Right lobe of liver (tissue), 4 donors: Measurements from ENCODE around the gene AK5.

ENCODE experiments used
- POLR2A ChIP-seq: fragments of 450-650 bp; IDR thresholded peaks from one replicate; pipeline ENCODE4 v1.6.1; 2017; ENCODE audit warnings: antibody characterized with exemption, mild to moderate bottlenecking
- TF ChIP-seq, protein P1 (sequence below), 4 donors: fragments of 200-600 bp in 3 of 4; fragments of 450-650 bp in 1 of 4; IDR thresholded peaks; one replicate each; pipeline versions ENCODE4 v1.5.1 to v1.8.0; 2016 to 2022; ENCODE audit warnings: antibody characterized with exemption in 4 of 4, mild to moderate bottlenecking in 2 of 4
- donor health status: DM: no; HTN: no; CAD: no.
- donor health status: DM: no; HTN: no; CAD: no.
- donor health status: DM: no; HTN: yes; CAD: no.

DNA sequence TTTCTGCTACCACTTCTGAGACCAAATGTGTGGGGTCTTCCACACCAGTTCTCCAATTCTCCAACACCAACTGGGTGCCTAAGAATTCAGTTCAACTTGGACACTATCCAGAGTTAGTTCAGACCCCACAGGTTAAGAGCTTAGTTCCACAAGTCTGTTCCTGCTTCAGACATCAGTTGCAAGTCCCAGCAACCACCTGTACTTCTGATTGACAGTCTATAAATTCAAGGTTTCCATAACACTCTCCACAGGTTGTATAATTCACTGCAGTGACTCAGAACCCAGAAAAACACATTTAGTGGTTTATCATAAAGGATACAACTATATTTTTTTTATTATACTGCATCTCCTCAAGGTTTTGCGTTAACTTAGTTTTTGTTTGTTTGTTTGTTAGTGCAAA lies 18.7 kb downstream of the AK5 start:
- TF ChIP-seq POLR2A = no peak
- TF ChIP-seq, protein P1, sequence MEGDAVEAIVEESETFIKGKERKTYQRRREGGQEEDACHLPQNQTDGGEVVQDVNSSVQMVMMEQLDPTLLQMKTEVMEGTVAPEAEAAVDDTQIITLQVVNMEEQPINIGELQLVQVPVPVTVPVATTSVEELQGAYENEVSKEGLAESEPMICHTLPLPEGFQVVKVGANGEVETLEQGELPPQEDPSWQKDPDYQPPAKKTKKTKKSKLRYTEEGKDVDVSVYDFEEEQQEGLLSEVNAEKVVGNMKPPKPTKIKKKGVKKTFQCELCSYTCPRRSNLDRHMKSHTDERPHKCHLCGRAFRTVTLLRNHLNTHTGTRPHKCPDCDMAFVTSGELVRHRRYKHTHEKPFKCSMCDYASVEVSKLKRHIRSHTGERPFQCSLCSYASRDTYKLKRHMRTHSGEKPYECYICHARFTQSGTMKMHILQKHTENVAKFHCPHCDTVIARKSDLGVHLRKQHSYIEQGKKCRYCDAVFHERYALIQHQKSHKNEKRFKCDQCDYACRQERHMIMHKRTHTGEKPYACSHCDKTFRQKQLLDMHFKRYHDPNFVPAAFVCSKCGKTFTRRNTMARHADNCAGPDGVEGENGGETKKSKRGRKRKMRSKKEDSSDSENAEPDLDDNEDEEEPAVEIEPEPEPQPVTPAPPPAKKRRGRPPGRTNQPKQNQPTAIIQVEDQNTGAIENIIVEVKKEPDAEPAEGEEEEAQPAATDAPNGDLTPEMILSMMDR (IDR thresholded peaks at IDR 0.05) = no peak
